HG03520 (cell line): ENCODE results near the gene DYRK1A.
"Not testable (repeated sequence)": the region's sequence is repeated elsewhere in the genome, so short reads cannot be mapped to it uniquely, and the experiment has no call there.

Experiments used
- ATAC-seq: cut with Tn5 transposase; IDR thresholded peaks from one replicate; pipeline ENCODE4 v1.9.1; 2021; ENCODE audit warnings: mild to moderate bottlenecking, moderate library complexity; ENCODE audit not compliant: unreplicated experiment

Gene DYRK1A

GRCh38 chr21:37366482-37367316, at the start of gene DYRK1A:
DYRK1A (plus strand) TSS chr21:37366773; CDS start chr21:37420375, 53,602 bp downstream.
- ATAC-seq, result peak; percentile 55

- ATAC-seq, result no peak
These were observed 47.0 kb upstream of the DYRK1A start for GRCh38 chr21:37319551-37319950.

- no peak for ATAC-seq
These were observed 44.5 kb upstream of the DYRK1A start for GRCh38 chr21:37322084-37322483.

- no peak for ATAC-seq
These were observed 42.0 kb upstream of the DYRK1A start for GRCh38 chr21:37324558-37324957.

- ATAC-seq, result not testable (repeated sequence)
These were observed 38.4 kb upstream of the DYRK1A start for GRCh38 chr21:37328147-37328546.

- ATAC-seq, result no peak
These were observed 35.2 kb upstream of the DYRK1A start for GRCh38 chr21:37331411-37331810.

GRCh38 chr21:37335053-37335452, 31.5 kb upstream of the DYRK1A start:
- no peak for ATAC-seq

- no peak for ATAC-seq
These were observed 29.4 kb upstream of the DYRK1A start for GRCh38 chr21:37337179-37337578.

GRCh38 chr21:37337831-37338230, 28.7 kb upstream of the DYRK1A start:
- ATAC-seq, result no peak

GRCh38 chr21:37338671-37339551, 27.7 kb upstream of the DYRK1A start:
- ATAC-seq, result no peak

GRCh38 chr21:37339552-37339939, 27.0 kb upstream of the DYRK1A start:
- ATAC-seq, result no peak

- no peak for ATAC-seq
These were observed 25.2 kb upstream of the DYRK1A start for GRCh38 chr21:37341254-37341960.

GRCh38 chr21:37342046-37342632, 24.4 kb upstream of the DYRK1A start:
- ATAC-seq, result no peak

- no peak for ATAC-seq
These were observed 19.6 kb upstream of the DYRK1A start for GRCh38 chr21:37346841-37347430.

- ATAC-seq, result no peak
These were observed 17.9 kb upstream of the DYRK1A start for GRCh38 chr21:37348664-37349063.

- ATAC-seq, result no peak
These were observed 16.1 kb upstream of the DYRK1A start for GRCh38 chr21:37350472-37350871.

- ATAC-seq, result no peak
These were observed 9.9 kb upstream of the DYRK1A start for GRCh38 chr21:37356706-37357105.

- no peak for ATAC-seq
These were observed 8.9 kb upstream of the DYRK1A start for GRCh38 chr21:37357691-37358090.

- ATAC-seq, result no peak
These were observed 8.2 kb upstream of the DYRK1A start for GRCh38 chr21:37358397-37358796.

GRCh38 chr21:37363936-37364335, 2.6 kb upstream of the DYRK1A start:
- ATAC-seq, result no peak
